ENCODE measurements around the gene MCCC2. TPM values are rescaled to one million over a fixed set of nuclear protein-coding genes. Genes with fewer than 3 reads are reported as not detected.

The MCCC2 gene
- polyA plus RNA-seq, 4 donors: 23.6 to 70.9 (median 62.5) TPM

Other genes starting within 250 kb of the MCCC2 start
- 10 to 100 TPM; 34.3 to 47.2 (median 43.0) TPM for gene BDP1, start 131.7 kb upstream of the MCCC2 start, polyA plus RNA-seq (ENCODE audit: insufficient read length in 4 of 4)
- not detected for gene CARTPT, start 131.9 kb downstream of the MCCC2 start, polyA plus RNA-seq (ENCODE audit: insufficient read length in 4 of 4)